GM12865 (cell line): ENCODE results near the gene TM7SF2.

Experiments used
- DNase-seq: peaks from one replicate; pipeline ENCODE4 v3.0.0; 2010; ENCODE audit warnings: low read depth
- H3K4me3 ChIP-seq: 2 replicates; pipeline ENCODE4 v1.5.1; 2011; ENCODE audit warnings: mild to moderate bottlenecking, low read depth, low read length, control low read depth
- CTCF ChIP-seq: IDR thresholded peaks from 2 replicates; pipeline ENCODE4 v1.5.1; 2011; ENCODE audit warnings: low read length, control low read depth, low read depth, inconsistent platforms; ENCODE audit not compliant: insufficient read depth; ENCODE audit errors: missing control alignments

TM7SF2 gene

GRCh38 chr11:65129649-65130441 is 18.2 kb downstream of the TM7SF2 start:
- no peak for TF ChIP-seq CTCF
- H3K4me3 ChIP-seq: no peak overlapping the region
- DNase-seq: no peak

- no peak overlapping the region for H3K4me3 ChIP-seq
- DNase-seq: no peak
- no peak for TF ChIP-seq CTCF
Measured at GRCh38 chr11:65130631-65131416, 19.2 kb downstream of the TM7SF2 start.

- no peak for DNase-seq
- TF ChIP-seq CTCF: no peak
- H3K4me3 ChIP-seq: no peak overlapping the region
Measured at GRCh38 chr11:65131417-65131776, 19.7 kb downstream of the TM7SF2 start.

- no peak for TF ChIP-seq CTCF
- H3K4me3 ChIP-seq: peak overlapping the region; percentile 78
Measured at GRCh38 chr11:65131895-65132237, 20.2 kb downstream of the TM7SF2 start.

GRCh38 chr11:65132238-65132987 is 20.7 kb downstream of the TM7SF2 start:
- no peak for TF ChIP-seq CTCF
- DNase-seq: peak; percentile 82
- peak overlapping the region; percentile 78 for H3K4me3 ChIP-seq

More at GRCh38 chr11:65131895-65132237, 20.2 kb downstream of the TM7SF2 start:
- no peak for DNase-seq

- H3K4me3 ChIP-seq: peak overlapping the region; percentile 78
- DNase-seq: peak; percentile 85
- no peak for TF ChIP-seq CTCF
Measured at GRCh38 chr11:65132988-65133700, 21.5 kb downstream of the TM7SF2 start.
